Tongue (tissue), 1 donor: ENCODE results near the gene TXNL4B. TPM values are rescaled to one million over a fixed set of nuclear protein-coding genes. Genes with fewer than 3 reads are reported as not detected.

ENCODE experiments used
- total RNA-seq: library from RNA; depleted of rRNA; stranded (reverse); fragments of >200 nt; gene quantifications from one replicate; pipeline ENCODE4 v1.2.3, GENCODE V29; 2014

Gene TXNL4B
- total RNA-seq, 1 donor from 2014 or later, result 8.2 TPM

Other genes starting within 250 kb of the TXNL4B start
- 24.1 TPM for gene ATXN1L, start 247.6 kb downstream of the TXNL4B start, total RNA-seq
- 6.6 TPM for gene ZNF821, start 209.4 kb downstream of the TXNL4B start, total RNA-seq
- 213 TPM for gene IST1, start 198.1 kb downstream of the TXNL4B start, total RNA-seq
- gene PKD1L3, start 93.2 kb downstream of the TXNL4B start, total RNA-seq, result 0.10 TPM
- 8.7 TPM for gene DHODH, start 84.9 kb downstream of the TXNL4B start, total RNA-seq
- 2.4 TPM for gene HP, start 39.1 kb downstream of the TXNL4B start, total RNA-seq
- not detected for gene HPR, start 30.4 kb downstream of the TXNL4B start, total RNA-seq
- 54.2 TPM for gene DHX38, start 227 bp upstream of the TXNL4B start, total RNA-seq
- gene PMFBP1, start 78.5 kb upstream of the TXNL4B start, total RNA-seq, result 8.1 TPM